Subcutaneous adipose tissue (tissue), 4 donors: Measurements from ENCODE around the gene TTLL11. TPM values are rescaled to one million over a fixed set of nuclear protein-coding genes. Genes with fewer than 3 reads are reported as not detected.

ENCODE experiments used
- CTCF ChIP-seq: fragments of 450-650 bp; IDR thresholded peaks from one replicate; pipeline ENCODE4 v1.5.1; 2016; ENCODE audit warnings: low read depth, mild to moderate bottlenecking, control low read depth, antibody characterized with exemption, moderate library complexity
- total RNA-seq, 4 donors: library from RNA; depleted of rRNA; stranded (reverse); fragments of >200 nt; gene quantifications; one replicate each; pipeline ENCODE4 v1.1.0, GENCODE V29; 2016

TTLL11 gene
- total RNA-seq, 4 donors from 2014 or later, result 4.4 to 8.7 (median 6.4) TPM

GRCh38 chr9:122071715-122072114 lies 21.4 kb downstream of the TTLL11 start:
- TF ChIP-seq CTCF, result no peak

GRCh38 chr9:122070728-122071515 lies 22.2 kb downstream of the TTLL11 start:
- TF ChIP-seq CTCF, result no peak

GRCh38 chr9:122065923-122066629 lies 27.0 kb downstream of the TTLL11 start:
- TF ChIP-seq CTCF, result no peak

- no peak for TF ChIP-seq CTCF
These were observed 32.6 kb downstream of the TTLL11 start for GRCh38 chr9:122060481-122060880.

GRCh38 chr9:122059955-122060324 lies 33.2 kb downstream of the TTLL11 start:
- no peak for TF ChIP-seq CTCF

- no peak for TF ChIP-seq CTCF
These were observed 33.7 kb downstream of the TTLL11 start for GRCh38 chr9:122059214-122059954.

GRCh38 chr9:122058709-122059108 lies 34.4 kb downstream of the TTLL11 start:
- TF ChIP-seq CTCF, result no peak
